Lower lobe of right lung (tissue), 2 donors: ENCODE measurements around the gene MRPS15. TPM values are rescaled to one million over a fixed set of nuclear protein-coding genes. Genes with fewer than 3 reads are reported as not detected.
"Not testable (repeated sequence)": the region's sequence is repeated elsewhere in the genome, so short reads cannot be mapped to it uniquely, and the experiment has no call there.

Experiments used
- ATAC-seq, 2 donors: fragments of 200-7000 bp; cut with Tn5 transposase; one replicate each; pipeline ENCODE4 v1.9.1; 2020 to 2022; ENCODE audit warnings: mild to moderate bottlenecking in 2 of 2, moderate library complexity in 2 of 2
- DNase-seq: peaks from one replicate; pipeline ENCODE4 v3.0.0-alpha.2; 2020
- H3K27ac ChIP-seq: fragments of 200-600 bp; one replicate; pipeline ENCODE4 v1.8.0; 2022
- H3K27me3 ChIP-seq: fragments of 200-600 bp; one replicate; pipeline ENCODE4 v1.8.0; 2022; ENCODE audit warnings: low read depth
- H3K36me3 ChIP-seq: fragments of 200-600 bp; one replicate; pipeline ENCODE4 v1.8.0; 2022; ENCODE audit warnings: mild to moderate bottlenecking
- H3K4me1 ChIP-seq: fragments of 200-600 bp; one replicate; pipeline ENCODE4 v1.8.0; 2022
- H3K4me3 ChIP-seq: fragments of 200-600 bp; one replicate; pipeline ENCODE4 v1.8.0; 2022; ENCODE audit warnings: mild to moderate bottlenecking
- H3K9me3 ChIP-seq: fragments of 200-600 bp; one replicate; pipeline ENCODE4 v1.8.0; 2022
- intact Hi-C: fragments of 100-400 bp; cut with DNase I; formaldehyde crosslinking; loops from one replicate; pipeline ENCODE4 v1.11.0; 2022
- total RNA-seq: library from RNA; stranded (reverse); fragmentation: NEBNext Ultra II Directional; extraction: Animal tissue kit (Norgen Biotek cat#: 25700); gene quantifications from one replicate; pipeline ENCODE4 v1.2.1, GENCODE V29; 2021
- TF ChIP-seq, protein P1 (sequence below): fragments of 200-600 bp; IDR thresholded peaks from one replicate; pipeline ENCODE4 v1.8.0; 2022; ENCODE audit warnings: antibody characterized with exemption, mild to moderate bottlenecking
- donor health status: DM: no; HTN: yes; CAD: no; lungs with severe emphysema.

MRPS15 gene
- total RNA-seq, 1 donor from 2014 or later = 59.4 TPM

GRCh38 chr1:36508257-36508656, 44.1 kb upstream of the MRPS15 start:
- ATAC-seq (no peak), DNase-seq (no peak)
- H3K36me3 ChIP-seq = no peaks in the 10 kb centered on the region
- peaks cover 5% of the 10 kb centered on the region for H3K27me3 ChIP-seq
- H3K4me3 ChIP-seq = no peak overlapping the region
- TF ChIP-seq, protein P1, sequence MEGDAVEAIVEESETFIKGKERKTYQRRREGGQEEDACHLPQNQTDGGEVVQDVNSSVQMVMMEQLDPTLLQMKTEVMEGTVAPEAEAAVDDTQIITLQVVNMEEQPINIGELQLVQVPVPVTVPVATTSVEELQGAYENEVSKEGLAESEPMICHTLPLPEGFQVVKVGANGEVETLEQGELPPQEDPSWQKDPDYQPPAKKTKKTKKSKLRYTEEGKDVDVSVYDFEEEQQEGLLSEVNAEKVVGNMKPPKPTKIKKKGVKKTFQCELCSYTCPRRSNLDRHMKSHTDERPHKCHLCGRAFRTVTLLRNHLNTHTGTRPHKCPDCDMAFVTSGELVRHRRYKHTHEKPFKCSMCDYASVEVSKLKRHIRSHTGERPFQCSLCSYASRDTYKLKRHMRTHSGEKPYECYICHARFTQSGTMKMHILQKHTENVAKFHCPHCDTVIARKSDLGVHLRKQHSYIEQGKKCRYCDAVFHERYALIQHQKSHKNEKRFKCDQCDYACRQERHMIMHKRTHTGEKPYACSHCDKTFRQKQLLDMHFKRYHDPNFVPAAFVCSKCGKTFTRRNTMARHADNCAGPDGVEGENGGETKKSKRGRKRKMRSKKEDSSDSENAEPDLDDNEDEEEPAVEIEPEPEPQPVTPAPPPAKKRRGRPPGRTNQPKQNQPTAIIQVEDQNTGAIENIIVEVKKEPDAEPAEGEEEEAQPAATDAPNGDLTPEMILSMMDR = no peak
- intact Hi-C loops = no loop called here
- no peak overlapping the region for H3K27ac ChIP-seq
- H3K9me3 ChIP-seq = no peaks in the 10 kb centered on the region
- H3K4me1 ChIP-seq = no peaks in the 10 kb centered on the region

GRCh38 chr1:36506276-36506920, 42.2 kb upstream of the MRPS15 start:
- H3K36me3 ChIP-seq = no peaks in the 10 kb centered on the region
- ATAC-seq (no peak), DNase-seq (no peak)
- no peaks in the 10 kb centered on the region for H3K4me1 ChIP-seq
- peaks cover 5% of the 10 kb centered on the region for H3K27me3 ChIP-seq
- no peaks in the 10 kb centered on the region for H3K9me3 ChIP-seq
- H3K27ac ChIP-seq = no peak overlapping the region
- H3K4me3 ChIP-seq = no peak overlapping the region
- TF ChIP-seq, protein P1 = no peak
- intact Hi-C loops = no loop called here

- no peak overlapping the region for H3K4me3 ChIP-seq
- no peaks in the 10 kb centered on the region for H3K9me3 ChIP-seq
- H3K27ac ChIP-seq = no peak overlapping the region
- H3K4me1 ChIP-seq = no peaks in the 10 kb centered on the region
- intact Hi-C loops = no loop called here
- no peaks in the 10 kb centered on the region for H3K36me3 ChIP-seq
- DNase-seq = no peak
- peaks cover 5% of the 10 kb centered on the region for H3K27me3 ChIP-seq
- TF ChIP-seq, protein P1 = no peak
- no peak for ATAC-seq
Observed at GRCh38 chr1:36503733-36504132, 39.5 kb upstream of the MRPS15 start.

DNA sequence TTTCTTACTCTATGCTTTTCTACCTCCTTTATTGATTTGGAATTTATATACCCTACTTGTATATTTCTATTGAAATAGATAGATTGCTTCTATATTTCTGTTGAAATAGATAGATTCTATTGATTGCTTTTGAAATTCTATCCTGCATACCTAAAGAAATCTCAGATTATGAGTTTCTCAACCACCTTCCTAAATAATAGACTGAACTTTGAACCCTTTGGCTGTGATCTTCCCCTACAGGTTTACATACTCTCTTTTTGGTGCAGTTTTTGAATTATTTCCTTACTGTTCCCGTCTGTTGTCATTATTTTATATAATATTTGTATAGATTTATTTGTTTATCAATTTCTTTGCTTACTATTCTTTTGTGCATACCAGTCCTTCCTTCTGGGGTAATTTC, 39.0 kb upstream of the MRPS15 start:
- no peak for ATAC-seq
- Histone ChIP-seq H3K9me3 (no peaks in the 10 kb centered on the region), H3K27ac (no peak overlapping the region), H3K4me1 (no peaks in the 10 kb centered on the region), H3K4me3 (no peak overlapping the region), H3K36me3 (no peaks in the 10 kb centered on the region), H3K27me3 (peaks cover 5% of the 10 kb centered on the region)
- no peak for DNase-seq
- TF ChIP-seq, protein P1 = no peak
- intact Hi-C loops = no loop called here

DNA sequence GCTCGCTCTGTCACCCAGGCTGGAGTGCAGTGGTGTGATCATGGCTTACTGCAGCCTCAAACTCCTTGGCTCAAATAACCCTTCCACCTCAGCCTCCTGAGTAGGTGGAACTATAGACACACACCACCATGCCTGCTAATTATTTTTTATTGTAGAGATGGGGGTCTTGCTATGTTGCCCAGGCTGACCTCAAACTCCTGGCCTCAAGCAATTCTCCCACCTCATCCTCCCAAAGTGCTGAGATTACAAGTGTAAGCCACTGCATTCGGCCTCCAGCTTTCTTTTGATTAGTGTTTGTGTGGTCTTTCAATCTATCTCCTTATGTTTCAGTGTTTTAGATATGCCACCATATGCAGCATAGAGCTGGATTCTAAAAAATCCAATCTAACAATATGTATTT, 38.4 kb upstream of the MRPS15 start:
- no peaks in the 10 kb centered on the region for H3K9me3 ChIP-seq
- no peak overlapping the region for H3K4me3 ChIP-seq
- ATAC-seq (no peak), DNase-seq (no peak)
- H3K36me3 ChIP-seq = no peaks in the 10 kb centered on the region
- intact Hi-C loops = no loop called here
- H3K27me3 ChIP-seq = peaks cover 5% of the 10 kb centered on the region
- no peaks in the 10 kb centered on the region for H3K4me1 ChIP-seq
- TF ChIP-seq, protein P1 = no peak
- H3K27ac ChIP-seq = no peak overlapping the region

DNA sequence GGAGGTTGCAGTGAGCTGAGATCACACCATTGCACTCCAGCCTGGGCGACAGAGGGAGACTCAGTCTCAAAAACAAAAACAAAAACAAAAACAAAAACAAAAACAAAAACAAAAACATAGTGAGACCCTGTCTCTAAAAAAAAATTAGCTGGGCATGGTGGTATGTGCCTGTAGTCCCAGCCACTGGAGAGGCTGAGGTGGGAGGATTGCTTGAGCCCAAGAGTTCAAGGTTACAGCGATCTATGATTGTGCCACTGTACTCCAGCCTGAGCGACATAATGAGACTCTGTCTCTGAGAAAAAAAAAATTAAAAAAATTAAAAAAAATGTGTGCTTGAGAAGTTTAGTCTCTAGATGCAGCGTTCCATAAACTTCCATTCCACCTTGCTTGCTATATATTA, 37.7 kb upstream of the MRPS15 start:
- H3K9me3 ChIP-seq, intact Hi-C loops, H3K4me1 ChIP-seq, H3K4me3 ChIP-seq, H3K36me3 ChIP-seq, ATAC-seq, DNase-seq, H3K27me3 ChIP-seq, H3K27ac ChIP-seq: not testable (repeated sequence)
